Measurements from ENCODE around the gene DYNC1LI1. TPM values are rescaled to one million over a fixed set of nuclear protein-coding genes. Genes with fewer than 3 reads are reported as not detected.

The DYNC1LI1 gene
- total RNA-seq, 2 experiments from 2014 or later = 28.6 to 48.7 TPM

GRCh38 chr3:32596282-32596908 is 25.7 kb upstream of the DYNC1LI1 start:
- no peak overlapping the region for H2AFZ ChIP-seq (ENCODE audit: low read length)
- no peaks in the 10 kb centered on the region for H3K36me3 ChIP-seq (ENCODE audit: insufficient read depth, low read length)
- POLR2A ChIA-PET = interaction anchor here (0.7 kb wide), 1 partner anchor 64 kb away, joined by 4 read pairs; no protein-coding TSS in a partner anchor
- no peak overlapping the region for H3K4me2 ChIP-seq (ENCODE audit: low read length)
- H3K4me1 ChIP-seq (ENCODE audit: insufficient read depth, low read length, poor library complexity, severe bottlenecking) = no peaks in the 10 kb centered on the region
- H3K27ac ChIP-seq (ENCODE audit: low read depth, low read length, poor library complexity, severe bottlenecking) = no peak overlapping the region
- no peak for DNase-seq (ENCODE audit: low spot score)
- no TSS peak for BruUV-seq (replicated peaks)
- no peaks in the 10 kb centered on the region for H3K9me2 ChIP-seq (ENCODE audit: insufficient read depth, low read length)
- CTCF ChIA-PET (ENCODE audit: unreplicated experiment) = no interaction called here
- H3K4me3 ChIP-seq (ENCODE audit: low read depth, low read length, poor library complexity, severe bottlenecking) = no peak overlapping the region
- no peaks in the 10 kb centered on the region for H4K20me1 ChIP-seq (ENCODE audit: insufficient read depth, low read length)
- intact Hi-C loops (cut with micrococcal nuclease; ENCODE audit: unreplicated experiment) = no loop called here
- no peaks in the 10 kb centered on the region for H3K9me3 ChIP-seq (ENCODE audit: low read length)
- TF ChIP-seq, protein P1, sequence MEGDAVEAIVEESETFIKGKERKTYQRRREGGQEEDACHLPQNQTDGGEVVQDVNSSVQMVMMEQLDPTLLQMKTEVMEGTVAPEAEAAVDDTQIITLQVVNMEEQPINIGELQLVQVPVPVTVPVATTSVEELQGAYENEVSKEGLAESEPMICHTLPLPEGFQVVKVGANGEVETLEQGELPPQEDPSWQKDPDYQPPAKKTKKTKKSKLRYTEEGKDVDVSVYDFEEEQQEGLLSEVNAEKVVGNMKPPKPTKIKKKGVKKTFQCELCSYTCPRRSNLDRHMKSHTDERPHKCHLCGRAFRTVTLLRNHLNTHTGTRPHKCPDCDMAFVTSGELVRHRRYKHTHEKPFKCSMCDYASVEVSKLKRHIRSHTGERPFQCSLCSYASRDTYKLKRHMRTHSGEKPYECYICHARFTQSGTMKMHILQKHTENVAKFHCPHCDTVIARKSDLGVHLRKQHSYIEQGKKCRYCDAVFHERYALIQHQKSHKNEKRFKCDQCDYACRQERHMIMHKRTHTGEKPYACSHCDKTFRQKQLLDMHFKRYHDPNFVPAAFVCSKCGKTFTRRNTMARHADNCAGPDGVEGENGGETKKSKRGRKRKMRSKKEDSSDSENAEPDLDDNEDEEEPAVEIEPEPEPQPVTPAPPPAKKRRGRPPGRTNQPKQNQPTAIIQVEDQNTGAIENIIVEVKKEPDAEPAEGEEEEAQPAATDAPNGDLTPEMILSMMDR (conservative IDR thresholded peaks at IDR 0.05; ENCODE audit: low read length) = no peak
- TF ChIP-seq EZH2phosphoT487 (IDR thresholded peaks at IDR 0.05; ENCODE audit: borderline replicate concordance, low read depth, low read length) = no peak
- no peaks in the 10 kb centered on the region for H3K79me2 ChIP-seq (ENCODE audit: insufficient read depth, low read depth, low read length)

DNA sequence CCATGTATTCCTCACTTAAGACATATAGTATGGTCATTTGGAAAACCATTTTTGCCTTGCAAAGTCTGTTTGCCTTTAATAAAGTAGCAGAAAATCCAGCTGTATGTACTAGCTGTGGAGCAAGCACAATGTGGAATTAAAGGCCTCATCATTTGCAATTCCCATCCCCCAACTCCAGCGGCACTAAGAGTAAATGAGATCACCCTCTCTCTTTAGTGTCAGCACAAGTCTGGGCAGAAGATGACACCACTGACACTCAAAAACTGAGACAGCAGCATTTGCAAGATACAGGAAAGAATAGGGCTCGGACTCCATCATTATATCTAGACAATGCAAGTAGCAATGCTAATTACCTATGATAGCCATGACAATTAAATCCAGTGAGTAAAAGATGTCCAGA is 24.7 kb upstream of the DYNC1LI1 start:
- no peaks in the 10 kb centered on the region for H4K20me1 ChIP-seq (ENCODE audit: insufficient read depth, low read length)
- no peaks in the 10 kb centered on the region for H3K9me3 ChIP-seq (ENCODE audit: low read length)
- no TSS peak for BruUV-seq (replicated peaks)
- H3K4me1 ChIP-seq (ENCODE audit: insufficient read depth, low read length, poor library complexity, severe bottlenecking) = no peaks in the 10 kb centered on the region
- ChIA-PET CTCF (ENCODE audit: unreplicated experiment) (no interaction called here), POLR2A (no interaction called here)
- no peak overlapping the region for H3K4me2 ChIP-seq (ENCODE audit: low read length)
- no peak for TF ChIP-seq EZH2phosphoT487 (IDR thresholded peaks at IDR 0.05; ENCODE audit: borderline replicate concordance, low read depth, low read length)
- TF ChIP-seq, protein P1 (conservative IDR thresholded peaks at IDR 0.05; ENCODE audit: low read length) = no peak
- no peaks in the 10 kb centered on the region for H3K9me2 ChIP-seq (ENCODE audit: insufficient read depth, low read length)
- H3K36me3 ChIP-seq (ENCODE audit: insufficient read depth, low read length) = no peaks in the 10 kb centered on the region
- no peak overlapping the region for H3K27ac ChIP-seq (ENCODE audit: low read depth, low read length, poor library complexity, severe bottlenecking)
- no peak overlapping the region for H3K4me3 ChIP-seq (ENCODE audit: low read depth, low read length, poor library complexity, severe bottlenecking)
- no peak for DNase-seq (ENCODE audit: low spot score)
- no peaks in the 10 kb centered on the region for H3K79me2 ChIP-seq (ENCODE audit: insufficient read depth, low read depth, low read length)
- H2AFZ ChIP-seq (ENCODE audit: low read length) = no peak overlapping the region
- intact Hi-C loops (cut with micrococcal nuclease; ENCODE audit: unreplicated experiment) = no loop called here

GRCh38 chr3:32593903-32594525 is 23.4 kb upstream of the DYNC1LI1 start:
- CTCF ChIA-PET (ENCODE audit: unreplicated experiment) = no interaction called here
- intact Hi-C loops (cut with micrococcal nuclease; ENCODE audit: unreplicated experiment) = no loop called here
- BruUV-seq (replicated peaks) = no TSS peak

More at GRCh38 chr3:32593903-32594525, 23.4 kb upstream of the DYNC1LI1 start:
- POLR2A ChIA-PET = interaction anchor here (0.6 kb wide), 1 partner anchor 93 kb away, joined by 3 read pairs; no protein-coding TSS in a partner anchor
- Histone ChIP-seq H2AFZ (ENCODE audit: low read length) (no peak overlapping the region), H4K20me1 (ENCODE audit: insufficient read depth, low read length) (no peaks in the 10 kb centered on the region), H3K4me1 (ENCODE audit: insufficient read depth, low read length, poor library complexity, severe bottlenecking) (no peaks in the 10 kb centered on the region), H3K4me3 (ENCODE audit: low read depth, low read length, poor library complexity, severe bottlenecking) (no peak overlapping the region), H3K27ac (ENCODE audit: low read depth, low read length, poor library complexity, severe bottlenecking) (no peak overlapping the region), H3K9me2 (ENCODE audit: insufficient read depth, low read length) (no peaks in the 10 kb centered on the region), H3K79me2 (ENCODE audit: insufficient read depth, low read depth, low read length) (no peaks in the 10 kb centered on the region), H3K4me2 (ENCODE audit: low read length) (no peak overlapping the region), H3K36me3 (ENCODE audit: insufficient read depth, low read length) (no peaks in the 10 kb centered on the region), H3K9me3 (ENCODE audit: low read length) (no peaks in the 10 kb centered on the region)
- no peak for TF ChIP-seq EZH2phosphoT487 (IDR thresholded peaks at IDR 0.05; ENCODE audit: borderline replicate concordance, low read depth, low read length)
- TF ChIP-seq, protein P1 (conservative IDR thresholded peaks at IDR 0.05; ENCODE audit: low read length) = no peak
- no peak for DNase-seq (ENCODE audit: low spot score)
